ENCODE results near the gene DEPDC5. TPM values are rescaled to one million over a fixed set of nuclear protein-coding genes. Genes with fewer than 3 reads are reported as not detected.
"Not testable (repeated sequence)": the region's sequence is repeated elsewhere in the genome, so short reads cannot be mapped to it uniquely, and the experiment has no call there.

The DEPDC5 gene
- total RNA-seq, 1 experiment from 2014 or later, result 39.3 TPM

- Histone ChIP-seq H3K27ac (ENCODE audit: low read depth, low read length, poor library complexity, severe bottlenecking) (no peak overlapping the region), H3K4me3 (ENCODE audit: low read depth, low read length, poor library complexity, severe bottlenecking) (no peak overlapping the region), H3K27me3 (replicated peaks; ENCODE audit: insufficient read depth, low read depth, low read length, poor library complexity) (no peaks in the 10 kb centered on the region), H3K4me1 (ENCODE audit: insufficient read depth, low read length, poor library complexity, severe bottlenecking) (no peaks in the 10 kb centered on the region), H3K36me3 (ENCODE audit: insufficient read depth, low read length, poor library complexity, severe bottlenecking) (peaks cover 50% of the 10 kb centered on the region), H3K9me3 (ENCODE audit: low read depth, low read length, poor library complexity, severe bottlenecking) (no peaks in the 10 kb centered on the region)
- no TSS peak for BruUV-seq (replicated peaks)
- CTCF ChIA-PET, result no interaction called here
- intact Hi-C loops (cut with micrococcal nuclease; ENCODE audit: unreplicated experiment), result no loop called here
- POLR2A ChIA-PET (ENCODE audit: low non-redundant PET), result no interaction called here
- DNase-seq (ENCODE audit: low spot score), result no peak
- TF ChIP-seq EZH2 (IDR thresholded peaks at IDR 0.05; ENCODE audit: borderline replicate concordance, low read depth, low read length, poor library complexity, severe bottlenecking), result no peak
- no peak for TF ChIP-seq CTCF (conservative IDR thresholded peaks at IDR 0.05; ENCODE audit: low read depth, low read length)
These were observed 48.8 kb downstream of the DEPDC5 start for GRCh38 chr22:31802575-31802974.

- Histone ChIP-seq H3K27ac (ENCODE audit: low read depth, low read length, poor library complexity, severe bottlenecking) (no peak overlapping the region), H3K27me3 (replicated peaks; ENCODE audit: insufficient read depth, low read depth, low read length, poor library complexity) (no peaks in the 10 kb centered on the region), H3K9me3 (ENCODE audit: low read depth, low read length, poor library complexity, severe bottlenecking) (no peaks in the 10 kb centered on the region), H3K4me3 (ENCODE audit: low read depth, low read length, poor library complexity, severe bottlenecking) (no peak overlapping the region), H3K36me3 (ENCODE audit: insufficient read depth, low read length, poor library complexity, severe bottlenecking) (peaks cover 60% of the 10 kb centered on the region), H3K4me1 (ENCODE audit: insufficient read depth, low read length, poor library complexity, severe bottlenecking) (no peaks in the 10 kb centered on the region)
- intact Hi-C loops (cut with micrococcal nuclease; ENCODE audit: unreplicated experiment), result no loop called here
- no peak for TF ChIP-seq EZH2 (IDR thresholded peaks at IDR 0.05; ENCODE audit: borderline replicate concordance, low read depth, low read length, poor library complexity, severe bottlenecking)
- ChIA-PET CTCF (no interaction called here), POLR2A (ENCODE audit: low non-redundant PET) (no interaction called here)
- DNase-seq (ENCODE audit: low spot score), result no peak
- BruUV-seq (replicated peaks), result no TSS peak
These were observed 52.9 kb downstream of the DEPDC5 start for GRCh38 chr22:31806751-31807150.

GRCh38 chr22:31812977-31813605 is 59.3 kb downstream of the DEPDC5 start:
- peaks cover 23% of the 10 kb centered on the region for H3K36me3 ChIP-seq (ENCODE audit: insufficient read depth, low read length, poor library complexity, severe bottlenecking)
- ChIA-PET POLR2A (ENCODE audit: low non-redundant PET) (interaction anchor here (0.6 kb wide), 1 partner anchor 32 kb away, joined by 3 read pairs; no protein-coding TSS in a partner anchor), CTCF (no interaction called here)
- H3K27me3 ChIP-seq (replicated peaks; ENCODE audit: insufficient read depth, low read depth, low read length, poor library complexity), result no peaks in the 10 kb centered on the region
- no peak for DNase-seq (ENCODE audit: low spot score)
- no peaks in the 10 kb centered on the region for H3K4me1 ChIP-seq (ENCODE audit: insufficient read depth, low read length, poor library complexity, severe bottlenecking)
- intact Hi-C loops (cut with micrococcal nuclease; ENCODE audit: unreplicated experiment), result no loop called here
- H3K9me3 ChIP-seq (ENCODE audit: low read depth, low read length, poor library complexity, severe bottlenecking), result no peaks in the 10 kb centered on the region
- TF ChIP-seq CTCF (conservative IDR thresholded peaks at IDR 0.05; ENCODE audit: low read depth, low read length), result no peak
- TF ChIP-seq EZH2 (IDR thresholded peaks at IDR 0.05; ENCODE audit: borderline replicate concordance, low read depth, low read length, poor library complexity, severe bottlenecking), result no peak
- H3K27ac ChIP-seq (ENCODE audit: low read depth, low read length, poor library complexity, severe bottlenecking), result no peak overlapping the region
- no TSS peak for BruUV-seq (replicated peaks)
- no peak overlapping the region for H3K4me3 ChIP-seq (ENCODE audit: low read depth, low read length, poor library complexity, severe bottlenecking)

- H3K9me3 ChIP-seq (ENCODE audit: low read depth, low read length, poor library complexity, severe bottlenecking); H3K4me3 ChIP-seq (ENCODE audit: low read depth, low read length, poor library complexity, severe bottlenecking); BruUV-seq (replicated peaks); H3K27ac ChIP-seq (ENCODE audit: low read depth, low read length, poor library complexity, severe bottlenecking); DNase-seq (ENCODE audit: low spot score); H3K27me3 ChIP-seq (replicated peaks; ENCODE audit: insufficient read depth, low read depth, low read length, poor library complexity); intact Hi-C loops (cut with micrococcal nuclease; ENCODE audit: unreplicated experiment); H3K4me1 ChIP-seq (ENCODE audit: insufficient read depth, low read length, poor library complexity, severe bottlenecking); POLR2A ChIA-PET (ENCODE audit: low non-redundant PET); CTCF ChIA-PET: not testable (repeated sequence)
- H3K36me3 ChIP-seq (ENCODE audit: insufficient read depth, low read length, poor library complexity, severe bottlenecking), result peaks cover 30% of the 10 kb centered on the region
These were observed 60.1 kb downstream of the DEPDC5 start for GRCh38 chr22:31813898-31814297.

Measured in A673 (cell line).